Mucosa of descending colon (tissue), 3 donors: ENCODE data around the gene ATP1A3. TPM values are rescaled to one million over a fixed set of nuclear protein-coding genes. Genes with fewer than 3 reads are reported as not detected.

Experiments used
- ATAC-seq: fragments of 200-7000 bp; cut with Tn5 transposase; one replicate; pipeline ENCODE4 v1.9.1; 2020; ENCODE audit warnings: mild to moderate bottlenecking, moderate library complexity
- DNase-seq, 3 donors: peaks; one replicate each; pipeline ENCODE4 v3.0.0-alpha.2; 2020
- H3K36me3 ChIP-seq: fragments of 200-600 bp; one replicate; pipeline ENCODE4 v1.8.0; 2021; ENCODE audit warnings: low read depth, mild to moderate bottlenecking
- H3K4me1 ChIP-seq: fragments of 200-600 bp; one replicate; pipeline ENCODE4 v1.8.0; 2021; ENCODE audit warnings: low read depth, mild to moderate bottlenecking
- H3K4me3 ChIP-seq: fragments of 200-600 bp; one replicate; pipeline ENCODE4 v1.8.0; 2021; ENCODE audit warnings: mild to moderate bottlenecking
- H3K9me3 ChIP-seq: fragments of 200-600 bp; one replicate; pipeline ENCODE4 v1.8.0; 2021; ENCODE audit warnings: mild to moderate bottlenecking
- CTCF ChIP-seq: fragments of 200-600 bp; IDR thresholded peaks from one replicate; pipeline ENCODE4 v1.8.0; 2022; ENCODE audit warnings: antibody characterized with exemption, mild to moderate bottlenecking
- intact Hi-C, 2 donors: fragments of 100-400 bp; cut with DNase I in 1 of 2; cut with micrococcal nuclease in 1 of 2; formaldehyde crosslinking; loops; one replicate each; pipeline versions ENCODE4 v1.11.0 to v1.11.1; 2022; cut with DNase I, micrococcal nuclease
- total RNA-seq, 3 donors: library from RNA; stranded (reverse); fragmentation: NEBNext Ultra II Directional in 2 of 3; extraction: Animal tissue kit (Norgen Biotek cat#: 25700) in 2 of 3; gene quantifications; one replicate each; pipeline versions ENCODE4 v1.2.1 to v1.2.4, GENCODE V29; 2021 to 2023
- donor health status: DM: no; HTN: no; CAD: no; lungs with moderate emphysema.
- donor health status: DM: no; HTN: no; CAD: no.
- donor health status: DM: no; HTN: yes; CAD: no.

The ATP1A3 gene
- total RNA-seq, 3 donors from 2014 or later: 8.3 TPM; not detected in 2

- H3K4me1 ChIP-seq: peaks cover 18% of the 10 kb centered on the region
- ATAC-seq: peak; percentile 78
- intact Hi-C loops: no loop called here
- no peak for TF ChIP-seq CTCF
- no peaks in the 10 kb centered on the region for H3K9me3 ChIP-seq
- H3K36me3 ChIP-seq: no peaks in the 10 kb centered on the region
- peak; percentile 95 to 96 (median 96) for DNase-seq
- peak overlapping the region; percentile 77 for H3K4me3 ChIP-seq
Measured at GRCh38 chr19:41958367-41959055, 35.5 kb downstream of the ATP1A3 start.

- TF ChIP-seq CTCF: peak; percentile 90
- H3K9me3 ChIP-seq: no peaks in the 10 kb centered on the region
- DNase-seq (peak; percentile 83 to 86 (median 85)), ATAC-seq (peak; percentile 81)
- H3K4me3 ChIP-seq: no peak overlapping the region
- intact Hi-C loops: no loop called here
- no peaks in the 10 kb centered on the region for H3K36me3 ChIP-seq
- peaks cover 18% of the 10 kb centered on the region for H3K4me1 ChIP-seq
Measured at GRCh38 chr19:41957838-41958366, 36.1 kb downstream of the ATP1A3 start.

GRCh38 chr19:41957161-41957837, 36.7 kb downstream of the ATP1A3 start:
- no peak for TF ChIP-seq CTCF
- H3K9me3 ChIP-seq: no peaks in the 10 kb centered on the region
- intact Hi-C loops: no loop called here
- H3K4me3 ChIP-seq: no peak overlapping the region
- DNase-seq (peak; percentile 81 to 85 (median 82)), ATAC-seq (peak; percentile 68)
- no peaks in the 10 kb centered on the region for H3K36me3 ChIP-seq
- peaks cover 18% of the 10 kb centered on the region for H3K4me1 ChIP-seq

GRCh38 chr19:41956621-41957020, 37.4 kb downstream of the ATP1A3 start:
- DNase-seq: peak; percentile 54 to 71 (median 70)
- intact Hi-C loops: no loop called here

GRCh38 chr19:41955521-41955920, 38.5 kb downstream of the ATP1A3 start:
- DNase-seq (no peak), ATAC-seq (no peak)
- no peaks in the 10 kb centered on the region for H3K9me3 ChIP-seq
- H3K4me3 ChIP-seq: no peak overlapping the region
- no peak for TF ChIP-seq CTCF
- intact Hi-C loops: no loop called here
- H3K36me3 ChIP-seq: no peaks in the 10 kb centered on the region
- H3K4me1 ChIP-seq: peaks cover 18% of the 10 kb centered on the region

More at GRCh38 chr19:41956621-41957020, 37.4 kb downstream of the ATP1A3 start:
- H3K36me3 ChIP-seq: no peaks in the 10 kb centered on the region
- no peak overlapping the region for H3K4me3 ChIP-seq
- ATAC-seq: peak; percentile 21
- peaks cover 18% of the 10 kb centered on the region for H3K4me1 ChIP-seq
- no peak for TF ChIP-seq CTCF
- H3K9me3 ChIP-seq: no peaks in the 10 kb centered on the region
